Vagina (tissue), 2 donors: ENCODE results near the gene LMCD1.

Experiments
- CTCF ChIP-seq, 3 experiments: fragments of 450-650 bp in 2 of 3; fragments of 200-600 bp in 1 of 3; sonication (generic) in 1 of 3; IDR thresholded peaks; one replicate each; pipeline ENCODE4 v1.5.1; 2017 to 2019; ENCODE audit warnings: antibody characterized with exemption in 3 of 3, mild to moderate bottlenecking in 2 of 3, moderate library complexity in 2 of 3
- POLR2AphosphoS5 ChIP-seq, 2 donors: sonication (generic); formaldehyde crosslinking; IDR thresholded peaks; one replicate each; pipeline ENCODE4 v1.9.0; 2017; ENCODE audit warnings: antibody characterized with exemption in 2 of 2, mild to moderate bottlenecking in 2 of 2, low read depth in 1 of 2; ENCODE audit not compliant: insufficient read depth in 1 of 2

- no peak for TF ChIP-seq CTCF (IDR thresholded peaks at IDR 0.05)
- TF ChIP-seq POLR2AphosphoS5 (IDR thresholded peaks at IDR 0.05; ENCODE audit: insufficient read depth in 1 of 2, low read depth in 1 of 2) = no peak
Observed at GRCh38 chr3:8524249-8524648, 22.6 kb downstream of the LMCD1 start.
